Gastrocnemius medialis (tissue), 4 donors: Measurements from ENCODE around the gene GUCY1A1. TPM values are rescaled to one million over a fixed set of nuclear protein-coding genes. Genes with fewer than 3 reads are reported as not detected.

ENCODE experiments used
- ATAC-seq, 2 donors: fragments of 150-250 bp; one replicate each; pipeline ENCODE4 v1.9.1; 2016
- DNase-seq, 2 donors: peaks; one replicate each; pipeline ENCODE4 v3.0.0-alpha.2; 2019
- H3K27ac ChIP-seq, 4 donors: fragments of 200-600 bp; sonication (generic); 1 replicate in 1 of 4; 2 replicates in 3 of 4; pipeline ENCODE4 v1.5.1; 2016 to 2018; ENCODE audit warnings: mild to moderate bottlenecking in 2 of 4, moderate library complexity in 1 of 4
- H3K27me3 ChIP-seq, 3 donors: fragments of 200-600 bp; sonication (generic) in 2 of 3; 1 replicate in 1 of 3; 2 replicates in 2 of 3; pipeline versions ENCODE4 v1.5.1 to v1.6.0; 2016 to 2019; ENCODE audit warnings: mild to moderate bottlenecking in 1 of 3, moderate library complexity in 1 of 3
- H3K36me3 ChIP-seq, 2 donors: fragments of 200-600 bp; sonication (generic) in 1 of 2; one replicate each; pipeline ENCODE4 v1.5.1; 2017 to 2018
- H3K4me1 ChIP-seq, 2 donors: fragments of 200-600 bp; sonication (generic) in 1 of 2; one replicate each; pipeline ENCODE4 v1.5.1; 2016 to 2017; ENCODE audit warnings: mild to moderate bottlenecking in 2 of 2
- H3K4me3 ChIP-seq, 4 donors: fragments of 200-600 bp; sonication (generic) in 3 of 4; 1 replicate in 1 of 4; 2 replicates in 3 of 4; pipeline ENCODE4 v1.5.1; 2016 to 2019; ENCODE audit warnings: mild to moderate bottlenecking in 2 of 4
- H3K9me3 ChIP-seq, 3 donors: fragments of 200-600 bp; sonication (generic) in 2 of 3; 1 replicate in 1 of 3; 2 replicates in 2 of 3; pipeline ENCODE4 v1.5.1; 2016 to 2019
- POLR2A ChIP-seq, 2 donors: fragments of 450-650 bp; IDR thresholded peaks; one replicate each; pipeline ENCODE4 v1.6.1; 2017; ENCODE audit warnings: antibody characterized with exemption in 2 of 2, mild to moderate bottlenecking in 2 of 2, moderate library complexity in 2 of 2
- in situ Hi-C, 4 donors: fragments of 200-750 bp; cut with MboI; loops; one replicate each; pipeline versions ENCODE4 v1.15.0 to v1.8.0; 2017; ENCODE audit warnings: low sequenced_read_pairs in 4 of 4
- intact Hi-C: fragments of 100-400 bp; cut with DNase I; formaldehyde crosslinking; loops from one replicate; pipeline ENCODE4 v1.15.1; 2023; ENCODE audit warnings: low total_unique reads
- total RNA-seq, 4 donors: library from RNA; depleted of rRNA; stranded (reverse); fragments of >200 nt; gene quantifications; one replicate each; pipeline versions ENCODE4 v1.1.0 to v1.2.3, GENCODE V29; 2016
- TF ChIP-seq, protein P1 (sequence below), 5 experiments: fragments of 450-650 bp in 3 of 5; fragments of 200-600 bp in 2 of 5; sonication (generic) in 2 of 5; IDR thresholded peaks in 4 of 5; conservative IDR thresholded peaks in 1 of 5; 1 replicate in 4 of 5; 2 replicates in 1 of 5; pipeline ENCODE4 v1.5.1; 2016 to 2019; ENCODE audit warnings: antibody characterized with exemption in 5 of 5, mild to moderate bottlenecking in 3 of 5, moderate library complexity in 3 of 5

The GUCY1A1 gene
- total RNA-seq, 4 donors from 2014 or later, result 5.8 to 15.5 (median 9.6) TPM

DNA sequence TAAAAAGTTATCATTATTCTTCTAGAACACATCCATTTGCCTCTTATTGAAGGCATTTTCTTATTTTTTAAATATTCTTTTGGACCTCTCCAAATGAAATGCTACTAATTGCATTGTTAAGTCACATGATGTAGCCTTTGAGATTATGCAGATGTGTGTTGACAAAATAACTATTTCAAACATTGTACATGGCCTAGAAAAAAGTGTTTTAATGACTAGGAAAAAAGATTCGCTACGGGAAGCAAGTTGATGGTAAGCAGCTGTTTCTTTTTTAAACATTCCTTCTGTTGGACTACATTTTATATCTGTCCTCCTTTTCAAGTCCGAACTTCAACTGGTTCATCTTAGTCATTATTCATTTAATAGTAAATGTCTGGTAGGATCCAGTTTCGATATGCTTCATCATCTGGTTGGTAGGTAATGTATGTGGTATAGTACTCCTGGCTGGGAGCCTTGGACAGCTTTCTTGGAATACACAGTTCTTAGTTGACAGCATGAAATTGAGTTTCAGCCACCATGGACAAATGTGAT, 34.3 kb upstream of the GUCY1A1 start:
- in situ Hi-C loops, result no loop called here
- TF ChIP-seq POLR2A (IDR thresholded peaks at IDR 0.05), result no peak
- TF ChIP-seq, protein P1, sequence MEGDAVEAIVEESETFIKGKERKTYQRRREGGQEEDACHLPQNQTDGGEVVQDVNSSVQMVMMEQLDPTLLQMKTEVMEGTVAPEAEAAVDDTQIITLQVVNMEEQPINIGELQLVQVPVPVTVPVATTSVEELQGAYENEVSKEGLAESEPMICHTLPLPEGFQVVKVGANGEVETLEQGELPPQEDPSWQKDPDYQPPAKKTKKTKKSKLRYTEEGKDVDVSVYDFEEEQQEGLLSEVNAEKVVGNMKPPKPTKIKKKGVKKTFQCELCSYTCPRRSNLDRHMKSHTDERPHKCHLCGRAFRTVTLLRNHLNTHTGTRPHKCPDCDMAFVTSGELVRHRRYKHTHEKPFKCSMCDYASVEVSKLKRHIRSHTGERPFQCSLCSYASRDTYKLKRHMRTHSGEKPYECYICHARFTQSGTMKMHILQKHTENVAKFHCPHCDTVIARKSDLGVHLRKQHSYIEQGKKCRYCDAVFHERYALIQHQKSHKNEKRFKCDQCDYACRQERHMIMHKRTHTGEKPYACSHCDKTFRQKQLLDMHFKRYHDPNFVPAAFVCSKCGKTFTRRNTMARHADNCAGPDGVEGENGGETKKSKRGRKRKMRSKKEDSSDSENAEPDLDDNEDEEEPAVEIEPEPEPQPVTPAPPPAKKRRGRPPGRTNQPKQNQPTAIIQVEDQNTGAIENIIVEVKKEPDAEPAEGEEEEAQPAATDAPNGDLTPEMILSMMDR (IDR thresholded peaks at IDR 0.05 in 4 of 5, conservative IDR thresholded peaks at IDR 0.05 in 1 of 5), result no peak
- intact Hi-C loops, result no loop called here

DNA sequence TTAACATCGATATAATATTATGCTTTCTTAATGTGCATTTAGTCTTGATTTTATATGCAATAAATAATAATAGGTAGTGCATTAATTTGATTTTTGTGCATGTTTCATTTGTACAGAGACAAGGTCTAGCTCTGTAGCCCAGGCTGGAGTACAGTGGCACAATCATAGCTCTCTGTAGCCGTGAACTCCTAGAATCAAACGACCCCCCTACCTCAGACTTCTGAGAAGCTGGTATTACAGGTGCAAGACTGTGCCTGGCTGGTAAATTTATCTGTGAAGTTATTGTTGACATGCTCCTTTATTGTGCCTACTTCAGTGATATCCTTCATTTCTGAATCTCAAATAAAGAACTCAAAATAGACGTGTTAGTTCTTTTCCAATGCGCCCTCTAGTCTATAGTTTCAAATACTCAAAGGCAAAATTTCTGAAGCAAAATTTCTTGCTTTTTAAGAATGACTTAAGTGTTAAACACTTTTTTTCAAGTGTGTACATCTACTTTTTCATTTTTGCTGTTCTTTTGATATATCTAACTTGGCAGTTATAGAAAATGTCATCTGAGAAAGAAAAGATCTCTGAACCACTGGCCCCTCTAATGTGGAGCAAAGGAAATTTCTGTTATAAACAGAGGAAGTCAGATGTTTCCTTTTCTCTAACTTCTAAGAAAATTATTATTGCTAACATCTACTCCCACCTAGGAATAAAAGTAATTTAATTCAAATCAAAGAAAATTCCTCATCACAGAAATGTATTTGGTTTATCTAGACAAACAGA, 28.3 kb upstream of the GUCY1A1 start:
- intact Hi-C loops (no loop called here), in situ Hi-C loops (no loop called here)
- Histone ChIP-seq H3K27ac (no peak overlapping the region), H3K4me3 (no peak overlapping the region), H3K27me3 (no peaks in the 10 kb centered on the region), H3K4me1 (no peaks in the 10 kb centered on the region), H3K36me3 (no peaks in the 10 kb centered on the region), H3K9me3 (no peaks in the 10 kb centered on the region)
- no peak for ATAC-seq
- DNase-seq, result no peak
- TF ChIP-seq POLR2A (IDR thresholded peaks at IDR 0.05), result no peak
- TF ChIP-seq, protein P1 (IDR thresholded peaks at IDR 0.05 in 4 of 5, conservative IDR thresholded peaks at IDR 0.05 in 1 of 5), result no peak

More for the DNA sequence above, 34.3 kb upstream of the GUCY1A1 start:
- no peaks in the 10 kb centered on the region for H3K9me3 ChIP-seq
- H3K27me3 ChIP-seq, result no peaks in the 10 kb centered on the region
- no peak overlapping the region for H3K27ac ChIP-seq
- DNase-seq, result no peak
- H3K4me3 ChIP-seq, result no peak overlapping the region
- no peaks in the 10 kb centered on the region for H3K36me3 ChIP-seq
- ATAC-seq, result no peak
- H3K4me1 ChIP-seq, result peaks cover 0 to 10% of the 10 kb centered on the region in 2 donors

DNA sequence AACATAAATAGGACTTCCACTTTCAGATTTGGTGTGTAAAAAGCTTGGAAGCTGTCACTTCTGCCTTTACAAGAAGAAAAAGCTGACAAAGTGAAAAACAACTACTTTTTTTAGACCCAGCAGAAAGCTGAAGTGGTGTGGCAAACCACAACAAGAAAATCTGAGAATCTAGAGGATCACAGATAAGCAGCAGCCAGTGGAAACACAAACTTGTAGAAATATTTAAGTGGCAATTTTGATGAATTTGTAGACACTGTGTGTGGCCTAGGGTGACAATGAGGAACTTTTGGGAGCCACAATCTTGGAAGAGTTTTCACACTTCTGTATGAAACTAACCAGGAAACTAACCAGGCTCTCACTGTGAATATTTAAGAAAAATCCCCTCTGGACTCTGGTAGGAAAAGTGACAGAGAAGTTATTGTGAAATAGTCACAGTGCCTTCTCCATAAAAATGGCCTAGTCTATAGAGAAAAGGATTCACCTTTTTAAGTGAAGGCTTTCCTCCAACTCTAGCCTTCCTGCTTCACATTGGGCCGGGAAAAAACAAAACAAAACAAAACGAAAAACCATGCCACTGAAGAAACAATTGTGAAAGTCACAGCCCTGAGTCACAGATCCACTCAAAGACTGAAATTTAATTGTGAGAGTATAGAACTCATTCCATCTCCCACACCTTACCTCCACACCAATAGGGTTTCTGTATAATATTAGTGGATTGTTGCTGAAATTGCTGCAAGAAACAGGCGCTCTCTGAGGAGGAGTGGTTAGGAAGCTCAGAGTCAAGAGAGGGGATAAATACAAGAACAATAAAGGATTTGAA, 26.7 kb upstream of the GUCY1A1 start:
- Histone ChIP-seq H3K27me3 (no peaks in the 10 kb centered on the region), H3K27ac (no peak overlapping the region), H3K4me1 (no peaks in the 10 kb centered on the region), H3K36me3 (no peaks in the 10 kb centered on the region), H3K4me3 (no peak overlapping the region), H3K9me3 (no peaks in the 10 kb centered on the region)
- in situ Hi-C loops (no loop called here), intact Hi-C loops (no loop called here)
- TF ChIP-seq, protein P1 (IDR thresholded peaks at IDR 0.05 in 4 of 5, conservative IDR thresholded peaks at IDR 0.05 in 1 of 5), result no peak
- TF ChIP-seq POLR2A (IDR thresholded peaks at IDR 0.05), result no peak
- DNase-seq (no peak), ATAC-seq (no peak)

DNA sequence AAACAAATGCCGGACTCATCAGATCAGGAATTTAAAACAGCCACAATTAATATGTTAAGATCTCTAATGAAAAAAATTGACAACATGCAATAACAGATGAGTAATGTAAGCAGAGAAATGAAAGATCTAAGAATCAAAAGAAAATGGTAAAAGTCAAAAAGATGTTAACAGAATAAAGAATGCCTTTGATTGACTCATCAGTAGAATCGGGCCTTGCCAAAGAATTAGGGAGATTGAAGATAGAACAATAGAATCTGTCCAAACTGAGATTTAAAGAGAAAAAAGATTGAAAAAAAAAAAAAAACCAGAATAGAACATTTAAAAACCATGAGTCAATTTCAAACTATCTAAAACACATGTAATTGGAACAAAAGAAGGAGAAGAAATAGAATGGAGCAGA, 25.9 kb upstream of the GUCY1A1 start:
- intact Hi-C loops, result no loop called here
- in situ Hi-C loops, result no loop called here
- Histone ChIP-seq H3K9me3 (no peaks in the 10 kb centered on the region), H3K4me3 (no peak overlapping the region), H3K36me3 (no peaks in the 10 kb centered on the region), H3K27ac (no peak overlapping the region), H3K27me3 (no peaks in the 10 kb centered on the region), H3K4me1 (no peaks in the 10 kb centered on the region)
- no peak for DNase-seq
- no peak for TF ChIP-seq POLR2A (IDR thresholded peaks at IDR 0.05)
- TF ChIP-seq, protein P1 (IDR thresholded peaks at IDR 0.05 in 4 of 5, conservative IDR thresholded peaks at IDR 0.05 in 1 of 5), result no peak
- ATAC-seq, result no peak
